GM21723 (cell line): ENCODE measurements around the gene KATNIP.

Source experiments
- ATAC-seq: cut with Tn5 transposase; IDR thresholded peaks from one replicate; pipeline ENCODE4 v1.9.1; 2021; ENCODE audit warnings: mild to moderate bottlenecking, moderate library complexity; ENCODE audit not compliant: unreplicated experiment

The KATNIP gene

DNA sequence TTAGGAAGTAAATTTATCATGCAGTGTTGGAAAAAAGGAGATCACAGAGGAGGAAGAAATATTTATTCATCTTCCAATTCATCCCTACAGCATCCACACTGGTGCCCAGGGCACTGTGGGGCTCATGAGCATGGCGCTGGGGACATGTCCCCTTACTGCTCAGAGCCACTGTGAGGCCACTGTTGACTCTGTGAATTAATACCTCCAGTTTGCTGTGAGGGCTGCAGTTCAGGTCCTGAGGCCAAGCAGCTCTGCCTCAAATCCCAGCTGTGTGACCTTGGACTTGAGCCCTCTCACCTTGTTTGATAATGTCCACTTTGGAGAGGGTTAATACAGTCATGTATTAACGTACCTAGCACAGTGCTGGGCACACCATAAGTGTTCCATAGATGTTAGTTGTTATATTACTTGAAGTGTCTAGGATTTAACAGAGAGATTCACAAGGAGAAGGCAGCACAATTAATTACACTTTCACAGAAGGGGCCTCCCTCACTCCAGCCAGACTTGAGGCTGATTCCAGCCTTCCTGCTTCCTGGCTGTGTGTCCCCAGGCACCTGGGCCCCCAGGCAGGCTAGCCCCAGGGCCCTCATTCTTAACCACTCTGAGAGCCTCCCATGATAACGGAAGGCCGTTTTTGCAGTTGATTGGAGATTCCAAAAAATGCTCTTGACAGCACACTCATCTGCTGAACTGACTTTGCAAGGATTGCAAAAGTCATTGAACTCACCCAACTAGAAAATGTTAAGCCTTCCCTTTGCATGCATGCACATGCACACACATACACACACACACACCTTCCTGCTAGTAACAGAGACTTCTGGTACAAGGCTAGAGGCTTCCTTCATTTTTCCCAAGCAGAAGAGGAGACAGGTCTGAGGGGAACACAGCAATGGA, 29.4 kb downstream of the KATNIP start:
- ATAC-seq = no peak

- ATAC-seq = no peak
These were observed 32.9 kb downstream of the KATNIP start for GRCh38 chr16:27582883-27583282.

- ATAC-seq = no peak
These were observed 33.7 kb downstream of the KATNIP start for GRCh38 chr16:27583634-27584033.

DNA sequence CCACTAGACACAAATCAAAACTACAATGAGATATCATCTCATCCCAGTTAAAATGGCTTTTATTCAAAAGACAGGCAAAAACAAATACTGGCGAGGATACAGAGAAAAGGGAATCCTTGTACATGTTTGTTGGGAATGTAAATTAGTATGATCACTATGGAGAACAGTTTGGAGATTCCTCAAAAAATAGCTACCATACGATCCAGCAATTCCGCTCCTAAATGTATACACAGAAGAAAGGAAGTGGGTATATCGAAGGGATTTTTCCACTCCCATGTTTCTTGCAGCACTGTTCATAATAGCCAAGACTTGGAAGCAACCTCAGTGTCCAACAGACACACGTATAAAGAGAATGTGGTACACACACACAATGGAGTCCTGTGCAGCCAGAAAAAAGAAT, 35.3 kb downstream of the KATNIP start:
- no peak for ATAC-seq

GRCh38 chr16:27586711-27587110, 36.8 kb downstream of the KATNIP start:
- no peak for ATAC-seq

GRCh38 chr16:27588057-27588456, 38.1 kb downstream of the KATNIP start:
- ATAC-seq = no peak

GRCh38 chr16:27591837-27592236, 41.9 kb downstream of the KATNIP start:
- ATAC-seq = no peak

- no peak for ATAC-seq
These were observed 45.5 kb downstream of the KATNIP start for GRCh38 chr16:27595475-27595874.

DNA sequence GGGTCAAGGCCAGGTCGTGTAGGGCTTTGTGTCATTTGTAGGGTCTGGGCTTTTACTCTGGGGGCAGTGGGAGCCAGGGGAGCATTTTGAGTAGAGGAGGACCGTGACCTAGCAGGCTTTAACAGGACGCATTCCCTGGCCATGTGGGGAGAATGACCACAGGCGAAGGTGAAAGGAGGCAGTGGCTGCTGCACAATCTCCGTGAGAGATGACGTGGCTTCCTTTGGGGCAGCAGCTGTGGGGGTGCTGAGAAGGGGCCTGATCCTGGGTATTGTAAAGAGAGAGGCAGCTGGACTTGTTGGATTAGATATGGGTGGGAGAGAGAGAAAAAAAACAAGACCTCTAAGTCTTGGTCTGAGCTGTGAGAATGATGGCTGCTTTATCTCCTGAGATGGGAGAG, 46.0 kb downstream of the KATNIP start:
- no peak for ATAC-seq

- ATAC-seq = no peak
These were observed 46.5 kb downstream of the KATNIP start for GRCh38 chr16:27596411-27596810.

DNA sequence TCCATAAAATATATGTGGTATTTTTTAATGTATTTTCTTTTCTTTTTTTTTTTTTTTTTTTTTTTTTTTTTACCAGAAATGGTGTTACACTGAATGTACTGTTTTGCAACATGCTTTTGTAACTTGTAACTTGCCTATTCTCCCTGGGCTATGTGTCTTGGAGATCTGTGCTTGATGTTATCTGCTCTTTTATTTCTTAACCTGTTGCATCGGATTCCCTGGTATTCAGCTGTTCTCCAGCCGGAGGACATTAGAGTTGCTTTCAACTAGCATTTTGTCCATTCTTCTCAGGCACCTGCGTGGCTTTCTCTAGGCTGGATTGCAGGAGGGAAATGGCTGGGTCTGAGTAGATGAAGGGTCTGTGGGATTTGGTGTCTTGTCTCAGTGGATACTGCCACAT, 47.4 kb downstream of the KATNIP start:
- no peak for ATAC-seq

- no peak for ATAC-seq
These were observed 48.3 kb downstream of the KATNIP start for GRCh38 chr16:27598220-27598619.

- no peak for ATAC-seq
These were observed 49.1 kb downstream of the KATNIP start for GRCh38 chr16:27598931-27599565.

GRCh38 chr16:27599606-27600005, 49.7 kb downstream of the KATNIP start:
- ATAC-seq = no peak
